ES-I3 (cell line): Measurements from ENCODE around the gene PSMD14.
"Not testable (repeated sequence)": the region's sequence is repeated elsewhere in the genome, so short reads cannot be mapped to it uniquely, and the experiment has no call there.

Experiments
- H3K36me3 ChIP-seq: 2 replicates; pipeline ENCODE4 v1.6.1; 2013; ENCODE audit warnings: mild to moderate bottlenecking, low read length, control low read depth, moderate library complexity; ENCODE audit not compliant: insufficient read depth
- H3K4me1 ChIP-seq: 2 replicates; pipeline ENCODE4 v1.6.1; 2013; ENCODE audit warnings: mild to moderate bottlenecking, control low read depth, low read length; ENCODE audit not compliant: insufficient read depth
- H3K9ac ChIP-seq: 2 replicates; pipeline ENCODE4 v1.6.1; 2013; ENCODE audit warnings: low read depth, mild to moderate bottlenecking, low read length, moderate library complexity
- H3K9me3 ChIP-seq: 2 replicates; pipeline ENCODE4 v1.6.1; 2013; ENCODE audit warnings: mild to moderate bottlenecking, low read length, moderate library complexity; ENCODE audit not compliant: control insufficient read depth, insufficient read depth

Gene PSMD14

DNA sequence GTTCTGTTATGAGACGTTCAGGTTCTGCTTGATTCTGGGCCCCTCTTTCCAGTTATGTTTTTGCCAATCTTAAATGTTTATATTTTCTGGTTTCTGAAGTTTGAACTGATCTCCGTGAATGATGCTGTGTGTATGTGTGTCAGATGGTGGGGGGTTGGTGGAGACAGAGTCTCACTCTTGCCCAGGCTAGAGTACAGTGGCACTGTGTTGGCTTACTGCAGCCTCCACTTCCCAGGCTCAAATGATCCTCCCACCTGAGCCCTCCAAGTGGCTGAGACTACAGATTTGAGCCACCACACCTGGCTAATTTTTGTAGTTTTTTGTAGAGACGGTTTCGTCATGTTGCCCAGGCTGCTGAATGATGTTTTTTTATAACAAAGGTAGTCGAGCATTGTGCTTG, 45.9 kb downstream of the PSMD14 start:
- Histone ChIP-seq H3K36me3 (no peaks in the 10 kb centered on the region), H3K9me3 (peaks cover 2% of the 10 kb centered on the region; the same call in 1 of the 2 replicates), H3K9ac (no peak overlapping the region), H3K4me1 (0 out of 2 replicates have a peak, but pooled peaks cover 6% of the 10 kb centered on the region)

GRCh38 chr2:161355106-161355505, 46.9 kb downstream of the PSMD14 start:
- H3K9me3 ChIP-seq = peaks cover 2% of the 10 kb centered on the region; the same call in 1 of the 2 replicates
- H3K36me3 ChIP-seq = no peaks in the 10 kb centered on the region
- H3K9ac ChIP-seq = no peak overlapping the region
- 0 out of 2 replicates have a peak, but pooled peaks cover 6% of the 10 kb centered on the region for H3K4me1 ChIP-seq

DNA sequence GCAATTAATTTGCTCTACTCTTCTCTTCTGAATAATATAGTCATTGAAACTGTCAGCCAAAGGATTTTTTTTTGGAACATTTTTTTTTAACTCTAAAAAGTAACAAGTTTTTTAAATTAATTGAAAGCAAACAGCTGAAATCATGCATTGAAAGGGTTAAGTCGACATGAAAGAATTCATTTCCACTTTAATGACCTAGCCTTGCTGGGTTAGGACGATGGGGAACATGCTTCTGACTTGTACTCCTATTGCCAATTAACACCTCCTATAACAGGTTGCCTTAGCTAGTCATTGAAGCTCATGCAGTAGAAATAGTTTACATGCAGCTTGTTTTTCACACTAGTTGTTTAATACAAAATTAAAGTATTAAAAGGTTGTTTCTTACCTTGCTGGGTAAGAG, 47.8 kb downstream of the PSMD14 start:
- H3K4me1 ChIP-seq = 0 out of 2 replicates have a peak, but pooled peaks cover 6% of the 10 kb centered on the region
- no peak overlapping the region for H3K9ac ChIP-seq
- H3K9me3 ChIP-seq = peaks cover 2% of the 10 kb centered on the region; the same call in 1 of the 2 replicates
- no peaks in the 10 kb centered on the region for H3K36me3 ChIP-seq

GRCh38 chr2:161357097-161357496, 48.9 kb downstream of the PSMD14 start:
- Histone ChIP-seq H3K36me3 (no peaks in the 10 kb centered on the region), H3K9ac (no peak overlapping the region)

DNA sequence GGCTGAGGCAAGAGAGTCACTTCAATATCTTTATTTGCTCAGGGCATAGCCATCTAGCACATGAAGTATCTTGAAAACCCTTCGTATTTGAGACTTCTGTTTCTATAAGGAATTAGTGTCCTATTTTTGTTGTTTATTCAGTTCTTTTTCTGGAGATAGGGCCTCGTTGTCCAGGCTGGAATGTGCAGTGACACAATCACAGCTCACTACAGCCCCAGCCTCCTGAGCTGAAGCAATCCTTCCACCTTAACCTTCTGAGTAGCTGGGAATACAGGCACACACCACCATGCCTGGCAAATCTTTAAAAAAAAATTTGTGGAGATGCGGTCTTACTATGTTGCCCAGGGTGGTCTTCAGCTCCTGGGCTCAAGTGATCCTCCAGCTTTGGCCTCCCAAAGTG, 50.6 kb downstream of the PSMD14 start:
- peaks cover 12% of the 10 kb centered on the region for H3K9me3 ChIP-seq
- no peak overlapping the region for H3K9ac ChIP-seq
- no peaks in the 10 kb centered on the region for H3K36me3 ChIP-seq
- 0 out of 2 replicates have a peak, but pooled peaks cover 3% of the 10 kb centered on the region for H3K4me1 ChIP-seq

More at GRCh38 chr2:161357097-161357496, 48.9 kb downstream of the PSMD14 start:
- 0 out of 2 replicates have a peak, but pooled peaks cover 6% of the 10 kb centered on the region for H3K4me1 ChIP-seq
- H3K9me3 ChIP-seq = peaks cover 3% of the 10 kb centered on the region

- H3K4me1 ChIP-seq, H3K36me3 ChIP-seq, H3K9ac ChIP-seq: not testable (repeated sequence)
- H3K9me3 ChIP-seq = peaks cover 12% of the 10 kb centered on the region
These were observed 52.0 kb downstream of the PSMD14 start for GRCh38 chr2:161360095-161360654.

DNA sequence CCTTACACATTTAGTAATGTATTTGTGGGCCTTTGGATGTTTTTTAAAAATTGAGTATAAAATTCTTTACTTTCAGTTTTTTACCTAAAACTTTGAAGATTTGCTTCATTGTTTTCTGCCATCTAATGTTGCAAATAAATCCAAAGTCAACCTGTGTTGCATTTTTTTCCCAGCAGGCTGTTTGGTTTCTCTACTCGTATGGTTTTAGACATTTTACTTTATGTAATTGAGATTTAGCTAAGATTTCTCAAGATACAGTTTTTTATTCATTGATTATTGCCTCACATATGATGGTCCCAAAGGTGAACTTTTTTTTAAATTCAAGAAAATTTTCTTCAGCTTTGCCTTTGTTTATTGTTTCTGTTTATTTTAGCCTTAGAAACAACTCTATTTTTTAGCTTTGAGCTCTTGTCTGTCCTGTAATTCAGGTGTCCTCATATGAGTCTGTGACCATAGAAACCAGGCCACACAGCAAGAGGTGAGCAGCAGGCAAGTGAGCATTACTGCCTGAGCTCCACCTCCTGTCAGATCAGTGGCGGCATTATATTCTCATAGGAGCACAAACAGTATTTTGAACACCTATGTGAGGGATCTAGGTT, 54.4 kb downstream of the PSMD14 start:
- Histone ChIP-seq H3K9ac (no peak overlapping the region), H3K4me1 (peaks cover 9% of the 10 kb centered on the region; the same call in 1 of the 2 replicates), H3K9me3 (peaks cover 12% of the 10 kb centered on the region), H3K36me3 (no peaks in the 10 kb centered on the region)

DNA sequence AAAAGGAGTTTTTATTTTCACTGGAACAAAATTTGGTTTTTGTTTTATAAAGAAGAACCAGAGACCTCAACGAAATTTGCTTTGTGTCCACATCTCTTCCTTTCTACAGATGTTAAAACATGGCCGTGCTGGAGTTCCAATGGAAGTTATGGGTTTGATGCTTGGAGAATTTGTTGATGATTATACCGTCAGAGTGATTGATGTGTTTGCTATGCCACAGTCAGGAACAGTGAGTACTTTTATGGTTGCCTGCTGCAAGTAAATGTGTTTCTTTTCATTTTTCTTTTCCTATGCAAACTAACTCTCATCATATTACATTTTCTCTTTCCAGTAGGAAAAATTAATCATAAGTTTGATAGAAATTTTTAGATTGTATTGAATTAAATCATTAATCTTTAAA, 59.5 kb downstream of the PSMD14 start:
- Histone ChIP-seq H3K9ac (no peak overlapping the region), H3K9me3 (peaks cover 3% of the 10 kb centered on the region), H3K36me3 (no peaks in the 10 kb centered on the region), H3K4me1 (peaks cover 37% of the 10 kb centered on the region)

- Histone ChIP-seq H3K9ac (no peak overlapping the region), H3K4me1 (peaks cover 39% of the 10 kb centered on the region), H3K9me3 (no peaks in the 10 kb centered on the region), H3K36me3 (no peaks in the 10 kb centered on the region)
These were observed 61.1 kb downstream of the PSMD14 start for GRCh38 chr2:161369311-161369710.

DNA sequence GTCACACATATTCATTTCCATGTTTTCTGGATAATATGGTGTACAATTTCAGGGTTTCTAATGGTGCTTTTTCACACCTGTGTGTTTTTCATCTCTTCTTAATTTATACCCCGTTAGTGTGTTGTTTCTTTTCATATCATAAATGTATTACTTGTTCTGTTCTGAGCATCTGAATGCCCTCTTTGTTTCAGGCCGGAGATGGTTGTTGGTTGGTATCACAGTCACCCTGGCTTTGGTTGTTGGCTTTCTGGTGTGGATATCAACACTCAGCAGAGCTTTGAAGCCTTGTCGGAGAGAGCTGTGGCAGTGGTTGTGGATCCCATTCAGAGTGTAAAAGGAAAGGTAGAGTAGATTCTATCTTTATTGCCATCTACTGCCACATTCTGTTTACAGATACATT, 62.8 kb downstream of the PSMD14 start:
- H3K4me1 ChIP-seq = peaks cover 39% of the 10 kb centered on the region
- H3K9ac ChIP-seq = no peak overlapping the region
- no peaks in the 10 kb centered on the region for H3K9me3 ChIP-seq
- H3K36me3 ChIP-seq = no peaks in the 10 kb centered on the region

DNA sequence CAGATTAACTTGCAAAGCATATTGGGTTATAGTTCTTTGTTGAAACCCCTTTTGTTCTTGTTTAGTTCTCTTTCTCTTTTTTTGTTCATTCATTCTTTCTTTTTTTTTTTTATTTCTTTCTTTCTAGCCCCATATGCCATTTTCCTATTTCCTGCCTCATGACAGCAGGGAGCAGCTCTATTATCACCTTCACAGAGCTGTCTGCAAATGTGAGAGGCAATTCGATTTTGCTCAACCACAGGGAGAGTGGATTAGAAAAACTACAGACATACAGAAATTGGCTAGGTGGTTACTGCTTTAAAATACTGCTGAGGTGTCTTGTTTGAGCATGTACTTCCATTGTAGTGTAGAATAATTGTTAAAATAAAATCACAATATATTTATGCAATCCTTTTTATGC, 63.6 kb downstream of the PSMD14 start:
- Histone ChIP-seq H3K9ac (no peak overlapping the region), H3K36me3 (no peaks in the 10 kb centered on the region), H3K9me3 (no peaks in the 10 kb centered on the region), H3K4me1 (peaks cover 35% of the 10 kb centered on the region)

GRCh38 chr2:161373942-161374341, 65.7 kb downstream of the PSMD14 start:
- H3K9me3 ChIP-seq = no peaks in the 10 kb centered on the region

DNA sequence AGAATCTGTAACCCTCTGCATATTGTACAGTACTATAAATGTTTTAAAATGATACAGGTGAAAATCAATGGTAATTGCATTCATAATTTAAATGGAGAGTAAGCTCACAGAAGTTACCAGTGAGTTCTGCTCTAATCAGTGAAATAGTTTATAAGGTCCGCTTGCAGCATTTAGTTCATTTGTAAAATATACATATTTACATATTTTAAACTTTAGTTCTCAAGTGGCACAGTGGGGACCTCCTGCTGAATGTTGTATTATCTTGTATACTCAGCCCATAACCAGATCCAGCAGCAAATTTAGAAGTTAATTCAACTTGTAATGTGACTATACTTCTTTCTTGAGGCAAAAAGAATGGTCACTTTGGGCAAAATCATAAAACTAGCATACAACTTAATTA, 66.2 kb downstream of the PSMD14 start:
- Histone ChIP-seq H3K4me1 (peaks cover 23% of the 10 kb centered on the region), H3K9ac (no peak overlapping the region), H3K36me3 (no peaks in the 10 kb centered on the region), H3K9me3 (no peaks in the 10 kb centered on the region)

More at GRCh38 chr2:161373942-161374341, 65.7 kb downstream of the PSMD14 start:
- Histone ChIP-seq H3K4me1 (peaks cover 24% of the 10 kb centered on the region), H3K9ac (no peak overlapping the region), H3K36me3 (no peaks in the 10 kb centered on the region)

- Histone ChIP-seq H3K9ac (no peak overlapping the region), H3K9me3 (no peaks in the 10 kb centered on the region), H3K4me1 (no peaks in the 10 kb centered on the region), H3K36me3 (no peaks in the 10 kb centered on the region)
These were observed 71.5 kb downstream of the PSMD14 start for GRCh38 chr2:161379740-161380139.

DNA sequence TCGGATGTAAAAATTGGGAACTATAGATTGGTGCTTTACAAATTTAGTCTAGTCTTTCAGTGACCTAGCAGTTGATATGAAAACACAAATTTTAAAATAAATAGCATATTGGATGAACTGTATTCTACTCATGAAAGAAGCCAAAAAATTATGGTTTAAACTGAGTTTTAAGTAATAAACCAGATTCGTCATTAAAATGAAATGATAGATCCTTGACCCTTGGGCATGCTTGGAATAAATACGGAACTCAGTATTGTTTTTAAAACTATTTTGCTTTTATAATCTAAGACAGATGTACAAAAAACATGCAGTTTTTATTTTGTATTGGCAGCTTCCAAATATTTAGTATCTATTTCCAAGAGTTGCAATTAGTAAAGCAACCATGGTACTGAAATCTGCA, 73.3 kb downstream of the PSMD14 start:
- no peaks in the 10 kb centered on the region for H3K9me3 ChIP-seq
- no peaks in the 10 kb centered on the region for H3K36me3 ChIP-seq
- H3K4me1 ChIP-seq = no peaks in the 10 kb centered on the region
- H3K9ac ChIP-seq = no peak overlapping the region
